H1 (cell line): ENCODE results near the gene UTP25. TPM values are rescaled to one million over a fixed set of nuclear protein-coding genes. Genes with fewer than 3 reads are reported as not detected.

Source experiments
- CTCF ChIA-PET: fragments of 300-600 bp; sonication (Branson Sonifier 250); formaldehyde crosslinking; loops from one replicate; lab custom pipeline; 2021; ENCODE audit not compliant: partially characterized antibody; lab: Charles Lee
- POLR2A ChIA-PET: fragments of 300-600 bp; sonication (Branson Sonifier 250); formaldehyde crosslinking; loops from one replicate; lab custom pipeline; 2021; ENCODE audit warnings: inconsistent platforms; ENCODE audit not compliant: partially characterized antibody; lab: Charles Lee
- DNase-seq, 2 experiments: peaks; one replicate each; pipeline versions ENCODE4 v3.0.0 to v3.0.0-alpha.2; 2010 to 2022; ENCODE audit warnings: low spot score in 2 of 2, low read depth in 1 of 2, mixed read lengths in 1 of 2
- FAIRE-seq: peaks from 2 replicates; lab custom pipeline; 2011; peaks lifted over from hg19 to GRCh38; lab: Jason Lieb, UNC
- H2AFZ ChIP-seq: 2 replicates; pipeline ENCODE4 v1.8.1; 2012; ENCODE audit warnings: low read length, inconsistent platforms
- H2AK5ac ChIP-seq: 2 replicates; pipeline ENCODE4 v1.6.1; 2013; ENCODE audit warnings: low read depth, low read length
- H2BK120ac ChIP-seq: replicated peaks from 2 replicates; pipeline ENCODE3; 2013; ENCODE audit warnings: low read depth, low read length, inconsistent platforms
- H2BK12ac ChIP-seq: 2 replicates; pipeline ENCODE4 v1.6.1; 2013; ENCODE audit warnings: low read depth, low read length
- H2BK15ac ChIP-seq: 2 replicates; pipeline ENCODE4 v1.6.1; 2013; ENCODE audit warnings: low read length
- H2BK20ac ChIP-seq: 2 replicates; pipeline ENCODE4 v1.6.1; 2013; ENCODE audit warnings: low read length
- H2BK5ac ChIP-seq: 2 replicates; pipeline ENCODE4 v1.6.1; 2013; ENCODE audit warnings: low read depth, low read length
- H3K14ac ChIP-seq: 2 replicates; pipeline ENCODE4 v1.6.1; 2013; ENCODE audit warnings: inconsistent platforms; ENCODE audit not compliant: insufficient read length
- H3K18ac ChIP-seq: 2 replicates; pipeline ENCODE4 v1.6.1; 2013; ENCODE audit warnings: low read length; ENCODE audit errors: extremely low read depth
- H3K23ac ChIP-seq: 2 replicates; pipeline ENCODE4 v1.6.1; 2013; ENCODE audit warnings: inconsistent platforms; ENCODE audit not compliant: insufficient read length
- H3K23me2 ChIP-seq: 2 replicates; pipeline ENCODE4 v1.6.1; 2013; ENCODE audit warnings: low read depth, low read length
- H3K27ac ChIP-seq: 2 replicates; pipeline ENCODE4 v1.6.1; 2011; ENCODE audit warnings: low read depth, low read length, inconsistent platforms
- H3K27me3 ChIP-seq, 4 experiments: replicated peaks in 1 of 4; 1 replicate in 1 of 4; 2 replicates in 3 of 4; pipeline versions ENCODE4 v1.6.1 to v1.8.1; 2011 to 2013; ENCODE audit warnings: low read length in 3 of 4, mild to moderate bottlenecking in 3 of 4, inconsistent platforms in 2 of 4, mixed read lengths in 2 of 4, moderate library complexity in 1 of 4; ENCODE audit not compliant: control insufficient read depth in 3 of 4, insufficient read depth in 3 of 4; ENCODE audit errors: extremely low read depth in 1 of 4
- H3K36me3 ChIP-seq, 4 experiments: 2 replicates each; pipeline versions ENCODE4 v1.6.1 to v1.8.1; 2011 to 2013; ENCODE audit warnings: mild to moderate bottlenecking in 4 of 4, low read length in 3 of 4, moderate library complexity in 2 of 4, control low read depth in 1 of 4, inconsistent platforms in 1 of 4; ENCODE audit not compliant: insufficient read depth in 4 of 4, control insufficient read depth in 2 of 4
- H3K4ac ChIP-seq: replicated peaks from 2 replicates; pipeline ENCODE3; 2013; ENCODE audit warnings: low read length, low read depth, mixed read lengths, inconsistent platforms; ENCODE audit not compliant: insufficient read length
- H3K4me1 ChIP-seq, 4 experiments: replicated peaks in 1 of 4; 1 replicate in 1 of 4; 2 replicates in 3 of 4; pipeline versions ENCODE4 v1.6.1 to v1.8.1; 2011 to 2013; ENCODE audit warnings: low read length in 3 of 4, inconsistent platforms in 2 of 4, mixed read lengths in 1 of 4; ENCODE audit not compliant: insufficient read depth in 4 of 4, control insufficient read depth in 3 of 4
- H3K4me2 ChIP-seq, 2 experiments: 2 replicates each; pipeline versions ENCODE4 v1.6.1 to v1.8.1; 2011 to 2013; ENCODE audit warnings: low read depth in 2 of 2, low read length in 2 of 2, control low read depth in 1 of 2, inconsistent platforms in 1 of 2, mild to moderate bottlenecking in 1 of 2; ENCODE audit not compliant: insufficient read depth in 1 of 2
- H3K4me3 ChIP-seq, 4 experiments: fragments of 200-600, 300-600 bp in 1 of 4; sonication (generic), shearing (Covaris generic), sonication (Bioruptor Twin) in 1 of 4; 2 replicates each; pipeline versions ENCODE4 v1.5.1 to v1.8.1; 2011 to 2016; ENCODE audit warnings: low read length in 4 of 4, low read depth in 3 of 4, control low read depth in 2 of 4, inconsistent platforms in 2 of 4, mild to moderate bottlenecking in 2 of 4, mixed read lengths in 1 of 4, moderate library complexity in 1 of 4; ENCODE audit not compliant: insufficient read depth in 2 of 4; ENCODE audit errors: extremely low read depth in 1 of 4
- H3K56ac ChIP-seq: replicated peaks from 2 replicates; pipeline ENCODE3; 2013; ENCODE audit warnings: low read depth, mild to moderate bottlenecking, mixed read lengths, low read length, inconsistent platforms; ENCODE audit not compliant: insufficient read length
- H3K79me1 ChIP-seq: 2 replicates; pipeline ENCODE4 v1.6.1; 2013; ENCODE audit warnings: low read depth, low read length, control low read depth
- H3K79me2 ChIP-seq, 2 experiments: 2 replicates each; pipeline versions ENCODE4 v1.6.1 to v1.8.1; 2012 to 2013; ENCODE audit warnings: low read length in 2 of 2, mild to moderate bottlenecking in 2 of 2, inconsistent platforms in 1 of 2; ENCODE audit not compliant: insufficient read depth in 2 of 2, control insufficient read depth in 1 of 2
- H3K9ac ChIP-seq, 4 experiments: replicated peaks in 1 of 4; 1 replicate in 1 of 4; 2 replicates in 3 of 4; pipeline versions ENCODE4 v1.6.1 to v1.8.1; 2011 to 2013; ENCODE audit warnings: low read depth in 3 of 4, low read length in 3 of 4, control low read depth in 2 of 4, mild to moderate bottlenecking in 2 of 4, moderate library complexity in 2 of 4, inconsistent platforms in 1 of 4; ENCODE audit errors: extremely low read depth in 1 of 4
- H3K9me3 ChIP-seq, 2 experiments: 2 replicates each; pipeline versions ENCODE4 v1.6.1 to v1.8.1; 2012 to 2013; ENCODE audit warnings: mild to moderate bottlenecking in 2 of 2, moderate library complexity in 2 of 2, control low read depth in 1 of 2, inconsistent platforms in 1 of 2, low read depth in 1 of 2, low read length in 1 of 2, mixed read lengths in 1 of 2; ENCODE audit not compliant: insufficient read depth in 2 of 2
- H4K20me1 ChIP-seq, 2 experiments: replicated peaks in 1 of 2; 2 replicates each; pipeline versions ENCODE3 to v1.8.1; 2011 to 2013; ENCODE audit warnings: inconsistent platforms in 2 of 2, low read length in 2 of 2, mild to moderate bottlenecking in 1 of 2; ENCODE audit not compliant: insufficient read depth in 2 of 2, control insufficient read depth in 1 of 2
- H4K5ac ChIP-seq: 2 replicates; pipeline ENCODE4 v1.6.1; 2013; ENCODE audit warnings: low read length, low read depth, mixed read lengths, inconsistent platforms; ENCODE audit not compliant: insufficient read length
- H4K8ac ChIP-seq: 2 replicates; pipeline ENCODE4 v1.8.0; 2013; ENCODE audit warnings: mild to moderate bottlenecking, moderate library complexity, low read length, inconsistent platforms; ENCODE audit not compliant: insufficient read depth; ENCODE audit errors: extremely low read depth
- H4K91ac ChIP-seq: replicated peaks from 2 replicates; pipeline ENCODE3; 2013; ENCODE audit warnings: low read length, mixed read lengths, inconsistent platforms; ENCODE audit not compliant: insufficient read length
- ASH2L ChIP-seq: fragments of 200-600, 300-600 bp; sonication (generic); IDR thresholded peaks from one replicate; pipeline ENCODE4 v1.7.1; 2017; ENCODE audit warnings: low read length
- CBX5 ChIP-seq: fragments of 300-800, 300-1000 bp; sonication (generic); IDR thresholded peaks from 2 replicates; pipeline ENCODE4 v1.7.1; 2016; ENCODE audit warnings: antibody characterized with exemption, low read length, low read depth
- EGR1 ChIP-seq: IDR thresholded peaks from 2 replicates; pipeline ENCODE4 v1.6.1; 2011; ENCODE audit warnings: low read depth, low read length, borderline replicate concordance
- GABPA ChIP-seq: IDR thresholded peaks from 2 replicates; pipeline ENCODE4 v1.6.1; 2011; ENCODE audit warnings: mild to moderate bottlenecking, low read length, moderate library complexity, borderline replicate concordance; ENCODE audit not compliant: insufficient read depth
- GTF2F1 ChIP-seq: IDR thresholded peaks from 2 replicates; pipeline ENCODE4 v1.6.1; 2012; ENCODE audit warnings: low read depth, low read length, improper control_type of control experiment, borderline replicate concordance
- HDAC2 ChIP-seq, 2 experiments: fragments of 300-600 bp in 1 of 2; sonication (generic) in 1 of 2; IDR thresholded peaks; 2 replicates each; pipeline ENCODE4 v1.6.1; 2011 to 2012; ENCODE audit warnings: low read depth in 2 of 2, low read length in 2 of 2, mild to moderate bottlenecking in 2 of 2, moderate library complexity in 2 of 2, borderline replicate concordance in 1 of 2, inconsistent platforms in 1 of 2
- RBBP5 ChIP-seq: IDR thresholded peaks from 2 replicates; pipeline ENCODE4 v1.7.1; 2012; ENCODE audit warnings: low read depth, mild to moderate bottlenecking, inconsistent platforms, low read length, moderate library complexity, borderline replicate concordance
- RXRA ChIP-seq: IDR thresholded peaks from 2 replicates; pipeline ENCODE4 v1.6.1; 2011; ENCODE audit warnings: low read depth, mild to moderate bottlenecking, low read length, moderate library complexity; ENCODE audit not compliant: insufficient read depth
- SP4 ChIP-seq: IDR thresholded peaks from 2 replicates; pipeline ENCODE4 v1.6.1; 2012; ENCODE audit warnings: low read length, inconsistent platforms
- SRF ChIP-seq: IDR thresholded peaks from 2 replicates; pipeline ENCODE4 v1.6.1; 2011; ENCODE audit warnings: mild to moderate bottlenecking, low read depth, low read length, moderate library complexity
- WGBS, 2 experiments: shearing (Covaris generic) in 1 of 2; methylation state at CpG; one replicate each; pipeline versions ENCODE4 v1.1.6 to v1.1.7; 2013 to 2015; ENCODE audit warnings: low lambda C conversion rate in 2 of 2, mixed read lengths in 2 of 2, inconsistent platforms in 1 of 2, low coverage in 1 of 2, missing lambda C conversion rate in 1 of 2; ENCODE audit not compliant: insufficient replicate concordance in 2 of 2, insufficient coverage in 1 of 2, insufficient read length in 1 of 2; ENCODE audit errors: extremely low coverage in 1 of 2, missing lambda C conversion rate in 1 of 2; 5-methylcytosine and 5-hydroxymethylcytosine counted together
- polyA plus RNA-seq, 7 experiments: library from polyadenylated mRNA; depleted of rRNA in 3 of 7; stranded (reverse) in 5 of 7; unstranded in 2 of 7; fragments of >200 nt in 5 of 7; fragments of 200-250 nt in 2 of 7; gene quantifications; 1 replicate in 5 of 7; 2 replicates in 1 of 7; 4 replicates in 1 of 7; pipeline versions ENCODE4 v1.2.1 to v1.2.3, GENCODE V29; 2011 to 2013; ENCODE audit warnings: missing spikeins in 2 of 7, mixed read lengths in 2 of 7
- total RNA-seq: library from RNA; stranded (reverse); fragmentation: NEBNext Ultra II Directional; extraction: Animal tissue kit (Norgen Biotek cat#: 25700); gene quantifications from 2 replicates; pipeline ENCODE4 v1.2.1, GENCODE V29; 2021
- TF ChIP-seq, protein P1 (sequence below): IDR thresholded peaks from 2 replicates; pipeline ENCODE4 v1.6.1; 2012; ENCODE audit warnings: low read length, inconsistent platforms
- TF ChIP-seq, protein P2 (sequence below): IDR thresholded peaks from 2 replicates; pipeline ENCODE4 v1.6.1; 2012; ENCODE audit warnings: inconsistent platforms

The UTP25 gene
- total and polyA plus RNA-seq, 2 of the 8 experiments (the other 6 are each of a cell fraction or from before 2014, with no cell fraction given) = 4.0 to 7.6 TPM

DNA sequence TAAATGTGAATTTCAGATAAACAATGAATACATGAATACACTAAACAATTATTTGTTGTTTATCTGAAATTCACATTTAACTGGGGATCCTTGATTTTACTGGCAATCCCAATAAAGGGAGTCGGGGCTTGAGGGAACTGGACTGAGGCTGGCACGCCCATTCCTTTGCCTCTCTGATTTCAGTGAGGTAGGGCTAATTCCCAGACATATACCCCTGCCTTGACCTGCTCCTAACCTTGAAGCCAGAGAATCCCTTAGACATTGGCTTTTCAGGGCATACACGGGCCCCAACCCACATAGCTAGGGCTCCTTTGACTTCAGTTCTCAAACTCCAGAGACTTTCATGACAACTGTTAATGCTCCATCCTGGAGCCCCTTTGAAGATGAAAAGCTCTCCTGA lies 10.8 kb upstream of the UTP25 start:
- WGBS, 2 experiments = 68% methylated on average over 3 of the region's 3 CpGs; no CpG with 5 or more reads in 1 of the 2 experiments
- Histone ChIP-seq H3K27me3 (no peaks in the 10 kb centered on the region; a peak in 1 of 7 replicates), H3K4me3 (no peak overlapping the region), H2BK15ac (no peak overlapping the region), H2BK120ac (no peak overlapping the region), H4K20me1 (no peaks in the 10 kb centered on the region), H4K8ac (no peak overlapping the region), H4K5ac (no peak overlapping the region), H3K27ac (no peak overlapping the region), H3K36me3 (no peaks in the 10 kb centered on the region), H3K18ac (no peak overlapping the region), H3K9ac (no peak overlapping the region), H3K4me2 (no peak overlapping the region), H3K4ac (no peak overlapping the region), H2BK12ac (no peak overlapping the region), H3K4me1 (peaks cover 0 to 2% (median 0%) of the 10 kb centered on the region in 4 experiments; a peak in 3 of 7 replicates), H4K91ac (no peak overlapping the region), H2AFZ (no peak overlapping the region), H3K79me1 (no peaks in the 10 kb centered on the region), H3K14ac (no peak overlapping the region), H3K56ac (no peak overlapping the region), H3K9me3 (no peaks in the 10 kb centered on the region), H3K23me2 (no peaks in the 10 kb centered on the region), H2BK5ac (no peak overlapping the region), H2BK20ac (no peak overlapping the region), H2AK5ac (no peak overlapping the region), H3K79me2 (no peaks in the 10 kb centered on the region), H3K23ac (no peak overlapping the region)
- FAIRE-seq (no peak), DNase-seq (no peak)
- CTCF ChIA-PET = interaction anchor here (1.0 to 3.2 kb wide), 5 partner anchors 10 to 34 kb away, joined by 3 to 19 read pairs (median 5); partner anchors contain the start of genes IRF6 and UTP25
- POLR2A ChIA-PET = no interaction called here
- TF ChIP-seq ASH2L (no peak), HDAC2 (IDR thresholded peaks at IDR 0.05; ENCODE audit: borderline replicate concordance in 1 of 2, low read depth in 2 of 2, low read length in 2 of 2) (no peak), GABPA (no peak), SP4 (no peak), RXRA (no peak), RBBP5 (no peak), EGR1 (no peak), CBX5 (no peak), GTF2F1 (no peak), SRF (no peak)
- TF ChIP-seq, protein P1, sequence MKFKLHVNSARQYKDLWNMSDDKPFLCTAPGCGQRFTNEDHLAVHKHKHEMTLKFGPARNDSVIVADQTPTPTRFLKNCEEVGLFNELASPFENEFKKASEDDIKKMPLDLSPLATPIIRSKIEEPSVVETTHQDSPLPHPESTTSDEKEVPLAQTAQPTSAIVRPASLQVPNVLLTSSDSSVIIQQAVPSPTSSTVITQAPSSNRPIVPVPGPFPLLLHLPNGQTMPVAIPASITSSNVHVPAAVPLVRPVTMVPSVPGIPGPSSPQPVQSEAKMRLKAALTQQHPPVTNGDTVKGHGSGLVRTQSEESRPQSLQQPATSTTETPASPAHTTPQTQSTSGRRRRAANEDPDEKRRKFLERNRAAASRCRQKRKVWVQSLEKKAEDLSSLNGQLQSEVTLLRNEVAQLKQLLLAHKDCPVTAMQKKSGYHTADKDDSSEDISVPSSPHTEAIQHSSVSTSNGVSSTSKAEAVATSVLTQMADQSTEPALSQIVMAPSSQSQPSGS = no peak
- TF ChIP-seq, protein P2, sequence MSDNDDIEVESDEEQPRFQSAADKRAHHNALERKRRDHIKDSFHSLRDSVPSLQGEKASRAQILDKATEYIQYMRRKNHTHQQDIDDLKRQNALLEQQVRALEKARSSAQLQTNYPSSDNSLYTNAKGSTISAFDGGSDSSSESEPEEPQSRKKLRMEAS = no peak
